ENCODE measurements around the gene LSM2.
A peak's percentile ranks its signal among the peaks of the same experiment; 100 is the strongest.
"Not testable (repeated sequence)": the region's sequence is repeated elsewhere in the genome, so short reads cannot be mapped to it uniquely, and the experiment has no call there.

Gene LSM2

GRCh38 chr6:31822036-31822821, 15.5 kb upstream of the LSM2 start:
- peaks cover 14% of the 10 kb centered on the region for H3K9me3 ChIP-seq (ENCODE audit: severe bottlenecking)
- no peak for DNase-seq

GRCh38 chr6:31821301-31822035, 14.7 kb upstream of the LSM2 start:
- Histone ChIP-seq H3K36me3 (no peaks in the 10 kb centered on the region), H3K4me3 (ENCODE audit: low read depth, low read length) (peak overlapping the region; percentile 26; the same call in 1 of the 2 replicates), H3K27ac (peak overlapping the region; percentile 35), H3K27me3 (ENCODE audit: insufficient read depth, low read depth, severe bottlenecking) (no peaks in the 10 kb centered on the region), H3K9me3 (ENCODE audit: severe bottlenecking) (peaks cover 10% of the 10 kb centered on the region)
- no peak for TF ChIP-seq CTCF (IDR thresholded peaks at IDR 0.05; ENCODE audit: low read depth, low read length)
- DNase-seq, result no peak

More at GRCh38 chr6:31822036-31822821, 15.5 kb upstream of the LSM2 start:
- TF ChIP-seq CTCF (IDR thresholded peaks at IDR 0.05; ENCODE audit: low read depth, low read length), result no peak
- H3K27me3 ChIP-seq (ENCODE audit: insufficient read depth, low read depth, severe bottlenecking), result no peaks in the 10 kb centered on the region
- no peaks in the 10 kb centered on the region for H3K36me3 ChIP-seq
- H3K4me3 ChIP-seq (ENCODE audit: low read depth, low read length), result peak overlapping the region; percentile 26
- no peak overlapping the region for H3K27ac ChIP-seq

- H3K27ac ChIP-seq, result not testable (repeated sequence)
These were observed 13.6 kb upstream of the LSM2 start for GRCh38 chr6:31820399-31820798.

GRCh38 chr6:31819871-31820299, 13.1 kb upstream of the LSM2 start:
- no peak for TF ChIP-seq CTCF (IDR thresholded peaks at IDR 0.05; ENCODE audit: low read depth, low read length)
- DNase-seq, result no peak
- no peak overlapping the region for H3K27ac ChIP-seq
- no peaks in the 10 kb centered on the region for H3K27me3 ChIP-seq (ENCODE audit: insufficient read depth, low read depth, severe bottlenecking)
- H3K36me3 ChIP-seq, result no peaks in the 10 kb centered on the region
- peaks cover 15% of the 10 kb centered on the region for H3K9me3 ChIP-seq (ENCODE audit: severe bottlenecking)
- H3K4me3 ChIP-seq (ENCODE audit: low read depth, low read length), result no peak overlapping the region

More at GRCh38 chr6:31820399-31820798, 13.6 kb upstream of the LSM2 start:
- H3K36me3 ChIP-seq; H3K9me3 ChIP-seq (ENCODE audit: severe bottlenecking); DNase-seq; H3K4me3 ChIP-seq (ENCODE audit: low read depth, low read length); H3K27me3 ChIP-seq (ENCODE audit: insufficient read depth, low read depth, severe bottlenecking): not testable (repeated sequence)

GRCh38 chr6:31817929-31818511, 11.3 kb upstream of the LSM2 start:
- DNase-seq; H3K36me3 ChIP-seq; H3K27me3 ChIP-seq (ENCODE audit: insufficient read depth, low read depth, severe bottlenecking); H3K27ac ChIP-seq; H3K4me3 ChIP-seq (ENCODE audit: low read depth, low read length): not testable (repeated sequence)
- H3K9me3 ChIP-seq (ENCODE audit: severe bottlenecking), result peaks cover 31% of the 10 kb centered on the region

- DNase-seq; H3K27ac ChIP-seq; H3K27me3 ChIP-seq (ENCODE audit: insufficient read depth, low read depth, severe bottlenecking); H3K4me3 ChIP-seq (ENCODE audit: low read depth, low read length); H3K36me3 ChIP-seq: not testable (repeated sequence)
- H3K9me3 ChIP-seq (ENCODE audit: severe bottlenecking), result peaks cover 31% of the 10 kb centered on the region
These were observed 10.6 kb upstream of the LSM2 start for GRCh38 chr6:31817133-31817928.

All from WERI-Rb-1 (cell line).